ENCODE data around the gene KDM3A. TPM values are rescaled to one million over a fixed set of nuclear protein-coding genes. Genes with fewer than 3 reads are reported as not detected.
A peak's percentile ranks its signal among the peaks of the same experiment; 100 is the strongest.

KDM3A gene
- total and polyA plus RNA-seq, 10 of the 15 experiments (the other 5 are each of a cell fraction or from before 2014, with no cell fraction given): 3.8 to 102 (median 11.1) TPM

- TF ChIP-seq PRDM15 (CRISPR knock-in tag; IDR thresholded peaks at IDR 0.05) (no peak; the same call in 1 of the 2 replicates), BRCA1 (IDR thresholded peaks at IDR 0.05; ENCODE audit: low read depth, low read length) (no peak), ZBTB40 (IDR thresholded peaks at IDR 0.05; ENCODE audit: borderline replicate concordance) (peak; percentile 65; the same call in 1 of the 2 replicates), FOS (IDR thresholded peaks at IDR 0.05; ENCODE audit: borderline replicate concordance, extremely low read depth, insufficient read length) (no peak), ZNF207 (IDR thresholded peaks at IDR 0.05; ENCODE audit: borderline replicate concordance) (peak; percentile 99; the same call in 1 of the 2 replicates), SMC3 (IDR thresholded peaks at IDR 0.05; ENCODE audit: borderline replicate concordance, low read length) (no peak), SPI1 (IDR thresholded peaks at IDR 0.05; ENCODE audit: borderline replicate concordance, insufficient read depth, low read depth, low read length) (no peak), MTA2 (IDR thresholded peaks at IDR 0.05; ENCODE audit: low read depth) (peak; percentile 89), RFX5 (IDR thresholded peaks at IDR 0.05; ENCODE audit: low read depth, low read length) (peak; percentile 79; the same call in 1 of the 2 replicates), LARP7 (IDR thresholded peaks at IDR 0.05) (no peak), HSF1 (IDR thresholded peaks at IDR 0.05; ENCODE audit: low read depth, low read length) (no peak), MXI1 (IDR thresholded peaks at IDR 0.05; ENCODE audit: low read depth, low read length) (peak; percentile 57), ATF7 (IDR thresholded peaks at IDR 0.05; ENCODE audit: low read depth) (peak; percentile 95), SRF (IDR thresholded peaks at IDR 0.05; ENCODE audit: low read depth in 2 of 2, low read length in 2 of 2) (peak in 1 of 2 experiments; percentile 45; a peak in 1 of 4 replicates), TCF12 (IDR thresholded peaks at IDR 0.05; ENCODE audit: low read depth, low read length) (0 out of 2 replicates have a peak, but pooled peaks have one; percentile 36), NFYA (IDR thresholded peaks at IDR 0.05; ENCODE audit: borderline replicate concordance, low read depth, low read length) (no peak), PAX5 (IDR thresholded peaks at IDR 0.05; ENCODE audit: borderline replicate concordance, low read depth, low read length) (no peak), SIN3A (IDR thresholded peaks at IDR 0.05; ENCODE audit: low read depth, low read length) (no peak; the same call in 1 of the 2 replicates), WRNIP1 (IDR thresholded peaks at IDR 0.05; ENCODE audit: borderline replicate concordance, low read depth, low read length) (peak; percentile 70; the same call in 1 of the 2 replicates), PML (IDR thresholded peaks at IDR 0.05; ENCODE audit: low read length) (peak; percentile 88; the same call in 1 of the 2 replicates)
Measured at GRCh38 chr2:86440631-86441391, at the start of gene KDM3A (continued).
